RWPE1 (cell line): Measurements from ENCODE around the gene DCAF8.
"Not testable (repeated sequence)": the region's sequence is repeated elsewhere in the genome, so short reads cannot be mapped to it uniquely, and the experiment has no call there.

Experiments used
- CTCF ChIA-PET: fragments of 350-600 bp; sonication (Branson Sonifier 250); formaldehyde crosslinking; extraction: SDS; loops from one replicate; lab custom pipeline; 2021; lab: Yijun Ruan, JAX
- POLR2A ChIA-PET: fragments of 400-600 bp; formaldehyde crosslinking; extraction: SDS; loops from one replicate; lab custom pipeline; 2020; ENCODE audit warnings: antibody characterized with exemption; ENCODE audit not compliant: low non-redundant PET; lab: Yijun Ruan, JAX
- DNase-seq: peaks from one replicate; pipeline ENCODE4 v3.0.0; 2012; ENCODE audit warnings: low spot score
- H3K27ac ChIP-seq: fragments of 450-650 bp; 2 replicates; pipeline ENCODE4 v1.5.1; 2017
- TF ChIP-seq, protein P1 (sequence below): fragments of 450-650 bp; conservative IDR thresholded peaks from 2 replicates; pipeline ENCODE4 v1.5.1; 2017; ENCODE audit warnings: low read depth, mild to moderate bottlenecking

DCAF8 gene

DNA sequence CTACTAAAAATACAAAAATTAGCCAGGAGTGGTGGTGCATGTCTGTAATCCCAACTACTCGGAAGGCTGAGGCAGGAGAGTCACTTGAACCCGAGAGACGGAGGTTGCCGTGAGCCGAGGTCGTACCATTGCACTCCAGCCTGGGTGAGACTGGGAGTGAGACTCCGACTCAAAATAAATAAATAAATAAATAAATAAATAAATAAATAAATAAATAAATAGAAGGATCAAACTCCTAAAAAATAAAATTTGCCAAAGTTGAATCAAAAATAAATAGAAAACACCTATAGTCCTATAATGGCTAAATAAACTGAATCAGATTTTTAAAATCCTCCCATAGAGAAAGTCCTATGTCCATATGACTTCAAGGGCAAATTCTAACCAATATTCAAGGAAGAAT, 37.8 kb upstream of the DCAF8 start:
- H3K27ac ChIP-seq = no peak overlapping the region
- no peak for DNase-seq
- POLR2A ChIA-PET = no interaction called here
- TF ChIP-seq, protein P1, sequence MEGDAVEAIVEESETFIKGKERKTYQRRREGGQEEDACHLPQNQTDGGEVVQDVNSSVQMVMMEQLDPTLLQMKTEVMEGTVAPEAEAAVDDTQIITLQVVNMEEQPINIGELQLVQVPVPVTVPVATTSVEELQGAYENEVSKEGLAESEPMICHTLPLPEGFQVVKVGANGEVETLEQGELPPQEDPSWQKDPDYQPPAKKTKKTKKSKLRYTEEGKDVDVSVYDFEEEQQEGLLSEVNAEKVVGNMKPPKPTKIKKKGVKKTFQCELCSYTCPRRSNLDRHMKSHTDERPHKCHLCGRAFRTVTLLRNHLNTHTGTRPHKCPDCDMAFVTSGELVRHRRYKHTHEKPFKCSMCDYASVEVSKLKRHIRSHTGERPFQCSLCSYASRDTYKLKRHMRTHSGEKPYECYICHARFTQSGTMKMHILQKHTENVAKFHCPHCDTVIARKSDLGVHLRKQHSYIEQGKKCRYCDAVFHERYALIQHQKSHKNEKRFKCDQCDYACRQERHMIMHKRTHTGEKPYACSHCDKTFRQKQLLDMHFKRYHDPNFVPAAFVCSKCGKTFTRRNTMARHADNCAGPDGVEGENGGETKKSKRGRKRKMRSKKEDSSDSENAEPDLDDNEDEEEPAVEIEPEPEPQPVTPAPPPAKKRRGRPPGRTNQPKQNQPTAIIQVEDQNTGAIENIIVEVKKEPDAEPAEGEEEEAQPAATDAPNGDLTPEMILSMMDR = no peak
- CTCF ChIA-PET = interaction anchor here (1.6 kb wide), 1 partner anchor 9 kb away, joined by 6 read pairs; no protein-coding TSS in a partner anchor

DNA sequence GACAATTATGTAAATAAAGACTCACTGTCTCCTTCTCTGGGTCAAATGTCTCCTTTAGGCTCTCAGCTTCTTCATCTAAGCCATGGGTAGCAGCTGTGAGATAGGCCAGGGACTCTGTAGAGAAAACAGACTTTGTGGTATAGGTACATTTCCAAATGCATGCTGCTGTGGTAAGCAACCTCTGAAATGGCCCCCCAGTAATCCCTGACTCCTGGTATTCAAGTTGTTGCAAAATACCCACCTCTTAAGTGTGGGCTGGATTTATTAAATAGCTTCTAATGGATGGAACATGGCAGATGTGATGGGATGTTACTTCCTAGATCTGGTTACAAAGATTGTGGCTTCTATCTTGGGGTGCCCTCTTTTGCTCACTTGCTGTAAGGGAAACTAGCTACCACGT, 33.7 kb upstream of the DCAF8 start:
- no peak overlapping the region for H3K27ac ChIP-seq
- ChIA-PET CTCF (no interaction called here), POLR2A (no interaction called here)
- no peak for DNase-seq
- TF ChIP-seq, protein P1 = no peak

GRCh38 chr1:160293020-160293968, 30.9 kb upstream of the DCAF8 start:
- TF ChIP-seq, protein P1 = no peak
- no peak for DNase-seq
- H3K27ac ChIP-seq = no peak overlapping the region
- ChIA-PET CTCF (interaction anchor here (0.6 to 3.1 kb wide), 3 partner anchors 100 to 165 kb away, joined by 3 to 30 read pairs (median 4); no protein-coding TSS in a partner anchor), POLR2A (no interaction called here)

GRCh38 chr1:160291248-160292220, 29.2 kb upstream of the DCAF8 start:
- peak; percentile 71 for DNase-seq
- no peak overlapping the region for H3K27ac ChIP-seq
- TF ChIP-seq, protein P1 = peak; percentile 82
- POLR2A ChIA-PET = interaction anchor here (0.5 kb wide), 1 partner anchor 55 kb away, joined by 5 read pairs; no protein-coding TSS in a partner anchor
- CTCF ChIA-PET = interaction anchor here (0.5 to 3.1 kb wide), 38 partner anchors 8 to 1812 kb away, joined by 3 to 30 read pairs (median 4); partner anchors contain the start of gene IGSF8

- DNase-seq, H3K27ac ChIP-seq, POLR2A ChIA-PET: not testable (repeated sequence)
- CTCF ChIA-PET = interaction anchor here (0.8 to 2.3 kb wide), 2 partner anchors 22 to 186 kb away, joined by 4 to 8 read pairs; no protein-coding TSS in a partner anchor
Measured at GRCh38 chr1:160287769-160288168, 25.4 kb upstream of the DCAF8 start.

DNA sequence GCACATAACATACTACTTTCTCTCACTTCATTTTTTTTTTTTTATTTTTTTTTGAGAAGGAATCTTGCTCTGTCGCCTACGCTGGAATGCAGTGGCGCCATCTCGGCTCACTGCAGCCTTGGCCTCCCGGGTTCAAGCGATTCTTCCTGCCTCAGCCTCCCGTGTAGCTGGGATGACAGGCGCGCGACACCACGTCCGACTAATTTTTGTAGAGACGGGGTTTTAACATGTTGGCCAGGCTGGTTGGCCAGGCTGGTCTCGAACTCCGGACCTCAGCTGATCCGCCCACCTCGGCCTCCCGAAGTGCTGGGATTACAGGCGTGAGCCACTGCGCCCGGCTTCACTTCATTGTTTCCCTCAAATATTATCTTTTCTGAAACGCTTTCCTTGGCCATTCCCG, 23.2 kb upstream of the DCAF8 start:
- TF ChIP-seq, protein P1 = no peak
- ChIA-PET CTCF (interaction anchor here (1.0 kb wide), 1 partner anchor 102 kb away, joined by 3 read pairs; no protein-coding TSS in a partner anchor), POLR2A (no interaction called here)
- DNase-seq = no peak
- peak overlapping the region; percentile 78 for H3K27ac ChIP-seq
